Measurements from ENCODE around the gene BCAS3.

- no peak for TF ChIP-seq CTCF (IDR thresholded peaks at IDR 0.05; ENCODE audit: insufficient read depth, low read depth, low read length)
- TF ChIP-seq EZH2 (IDR thresholded peaks at IDR 0.05; ENCODE audit: insufficient read depth, low read length) = no peak
Observed at GRCh38 chr17:61296058-61296457, 618.4 kb downstream of the BCAS3 start.
